IMR-90 (cell line): Measurements from ENCODE around the gene RABGGTA. TPM values are rescaled to one million over a fixed set of nuclear protein-coding genes. Genes with fewer than 3 reads are reported as not detected.
A peak's percentile ranks its signal among the peaks of the same experiment; 100 is the strongest.

Experiments
- ATAC-seq: fragments of 200-7000 bp; cut with Tn5 transposase; 2 replicates; pipeline ENCODE4 v1.9.1; 2020; ENCODE audit warnings: low read depth, mild to moderate bottlenecking, moderate library complexity
- BruUV-seq: library from RNA; stranded (reverse); fragments of 400-500 nt; replicated peaks from 2 replicates; lab custom pipeline; 2021; lab: Mats Ljungman, UMichigan
- CTCF ChIA-PET: fragments of 300-600 bp; formaldehyde crosslinking; extraction: SDS; loops from one replicate; lab custom pipeline; 2021; ENCODE audit warnings: antibody characterized with exemption; lab: Yijun Ruan, JAX
- POLR2A ChIA-PET: fragments of 300-600 bp; sonication (Branson Sonifier 250); formaldehyde crosslinking; loops from one replicate; lab custom pipeline; 2022; ENCODE audit warnings: antibody characterized with exemption; ENCODE audit not compliant: unreplicated experiment; lab: Charles Lee
- DNase-seq: peaks from one replicate; pipeline ENCODE4 v3.0.0; 2013
- H2AFZ ChIP-seq: replicated peaks from 2 replicates; pipeline ENCODE3; 2013; ENCODE audit warnings: low read length, mild to moderate bottlenecking; ENCODE audit not compliant: poor library complexity
- H2AK5ac ChIP-seq: 2 replicates; pipeline ENCODE4 v1.6.1; 2013; ENCODE audit warnings: low read depth, low read length, inconsistent platforms
- H2AK9ac ChIP-seq: replicated peaks from 2 replicates; pipeline ENCODE3; 2013; ENCODE audit warnings: mild to moderate bottlenecking, low read depth, low read length, moderate library complexity; ENCODE audit not compliant: poor library complexity
- H2BK120ac ChIP-seq: 2 replicates; pipeline ENCODE4 v1.6.1; 2013; ENCODE audit warnings: low read depth, low read length, inconsistent platforms
- H2BK15ac ChIP-seq: 3 replicates; pipeline ENCODE4 v1.6.1; 2013; ENCODE audit warnings: low read depth, low read length, inconsistent platforms
- H2BK20ac ChIP-seq: 2 replicates; pipeline ENCODE4 v1.6.1; 2013; ENCODE audit warnings: low read depth, mild to moderate bottlenecking, inconsistent platforms, low read length, moderate library complexity
- H2BK5ac ChIP-seq: 2 replicates; pipeline ENCODE4 v1.6.1; 2013; ENCODE audit warnings: mild to moderate bottlenecking, low read depth, low read length, inconsistent platforms; ENCODE audit not compliant: poor library complexity, severe bottlenecking
- H3K14ac ChIP-seq: replicated peaks from 2 replicates; pipeline ENCODE4 v1.6.1; 2013; ENCODE audit warnings: low read depth, low read length, inconsistent platforms
- H3K18ac ChIP-seq: 2 replicates; pipeline ENCODE4 v1.6.1; 2013; ENCODE audit warnings: low read depth, low read length, control low read depth
- H3K23ac ChIP-seq: 2 replicates; pipeline ENCODE4 v1.6.1; 2013; ENCODE audit warnings: low read depth, low read length, inconsistent platforms
- H3K27ac ChIP-seq: 2 replicates; pipeline ENCODE4 v1.5.1; 2013; ENCODE audit warnings: mild to moderate bottlenecking, control low read depth, low read length; ENCODE audit not compliant: insufficient read depth
- H3K27me3 ChIP-seq: 2 replicates; pipeline ENCODE4 v1.6.1; 2013; ENCODE audit warnings: low read length; ENCODE audit not compliant: control insufficient read depth, insufficient read depth
- H3K36me3 ChIP-seq: 2 replicates; pipeline ENCODE4 v1.6.1; 2013; ENCODE audit warnings: low read length, mixed read lengths; ENCODE audit not compliant: control insufficient read depth, insufficient read depth
- H3K4ac ChIP-seq: 2 replicates; pipeline ENCODE4 v1.6.1; 2013; ENCODE audit warnings: low read depth, low read length, inconsistent platforms
- H3K4me1 ChIP-seq: 2 replicates; pipeline ENCODE4 v1.6.1; 2013; ENCODE audit warnings: low read length, mixed read lengths; ENCODE audit not compliant: control insufficient read depth, insufficient read depth
- H3K4me2 ChIP-seq: 2 replicates; pipeline ENCODE4 v1.6.1; 2013; ENCODE audit warnings: low read depth, mild to moderate bottlenecking, control low read depth, low read length, moderate library complexity
- H3K4me3 ChIP-seq: 2 replicates; pipeline ENCODE4 v1.5.1; 2013; ENCODE audit warnings: low read depth, mild to moderate bottlenecking, control low read depth, low read length, moderate library complexity; ENCODE audit not compliant: insufficient read depth
- H3K56ac ChIP-seq: 2 replicates; pipeline ENCODE4 v1.6.1; 2013; ENCODE audit warnings: low read length, inconsistent platforms; ENCODE audit not compliant: insufficient read depth; ENCODE audit errors: extremely low read depth
- H3K79me1 ChIP-seq, 2 experiments: 2 replicates each; pipeline ENCODE4 v1.6.1; 2013; ENCODE audit warnings: low read length in 2 of 2, inconsistent platforms in 1 of 2, low read depth in 1 of 2
- H3K9ac ChIP-seq: 2 replicates; pipeline ENCODE4 v1.6.1; 2013; ENCODE audit warnings: low read depth, low read length, control low read depth
- H3K9me1 ChIP-seq: 2 replicates; pipeline ENCODE4 v1.6.1; 2013; ENCODE audit warnings: low read length, inconsistent platforms; ENCODE audit not compliant: insufficient read depth
- H3K9me3 ChIP-seq: 2 replicates; pipeline ENCODE4 v1.6.1; 2013; ENCODE audit warnings: low read length; ENCODE audit not compliant: control insufficient read depth, insufficient read depth
- H4K20me1 ChIP-seq: 2 replicates; pipeline ENCODE4 v1.6.1; 2013; ENCODE audit warnings: low read length, inconsistent platforms; ENCODE audit not compliant: insufficient read depth
- H4K5ac ChIP-seq: 2 replicates; pipeline ENCODE4 v1.6.1; 2013; ENCODE audit warnings: mild to moderate bottlenecking, low read depth, low read length, control low read depth
- H4K8ac ChIP-seq, 2 experiments: 2 replicates each; pipeline ENCODE4 v1.6.1; 2013; ENCODE audit warnings: low read depth in 2 of 2, low read length in 2 of 2, control low read depth in 1 of 2, inconsistent platforms in 1 of 2
- H4K91ac ChIP-seq: 2 replicates; pipeline ENCODE4 v1.6.1; 2013; ENCODE audit warnings: low read depth, low read length, inconsistent platforms; ENCODE audit not compliant: insufficient read depth
- MAFK ChIP-seq: IDR thresholded peaks from 2 replicates; pipeline ENCODE4 v1.6.1; 2012; ENCODE audit warnings: low read depth, low read length, improper control_type of control experiment
- MAZ ChIP-seq: IDR thresholded peaks from 2 replicates; pipeline ENCODE4 v1.6.1; 2012; ENCODE audit warnings: low read depth, mild to moderate bottlenecking, low read length, improper control_type of control experiment, moderate library complexity, borderline replicate concordance
- MXI1 ChIP-seq: IDR thresholded peaks from 2 replicates; pipeline ENCODE4 v1.6.1; 2012; ENCODE audit warnings: low read depth, mild to moderate bottlenecking, low read length, moderate library complexity, borderline replicate concordance
- WGBS, 2 experiments: methylation state at CpG; one replicate each; pipeline versions ENCODE4 v1.1.5 to v1.1.7; 2013; ENCODE audit warnings: missing lambda C conversion rate in 2 of 2; ENCODE audit not compliant: insufficient read length in 1 of 2; ENCODE audit errors: extremely low coverage in 2 of 2; 5-methylcytosine and 5-hydroxymethylcytosine counted together
- dilution Hi-C: fragments of 300-500 bp; cut with HindIII; formaldehyde crosslinking; loops from one replicate; pipeline ENCODE4 v1.14.3; 2018; ENCODE audit warnings: low sequenced_read_pairs; ENCODE audit not compliant: unreplicated experiment
- in situ Hi-C: fragments of 300-500 bp; cut with MboI; formaldehyde crosslinking; loops from 3 replicates; pipeline ENCODE4 v1.14.3; 2019; ENCODE audit warnings: low sequenced_read_pairs, inconsistent platforms, mixed read lengths
- intact Hi-C: fragments of 100-400 bp; cut with micrococcal nuclease; formaldehyde crosslinking; loops from 2 replicates; pipeline ENCODE4 v1.10.0; 2022
- polyA plus RNA-seq, 3 experiments: library from polyadenylated mRNA; depleted of rRNA; stranded (reverse); fragments of >200 nt; gene quantifications; 2 replicates each; pipeline ENCODE4 v1.2.3, GENCODE V29; 2012; ENCODE audit warnings: low replicate concordance in 1 of 3
- total RNA-seq: library from RNA; depleted of rRNA; stranded (reverse); fragments of >200 nt; gene quantifications from 2 replicates; pipeline ENCODE4 v1.2.3, GENCODE V29; 2012

Gene RABGGTA
- total and polyA plus RNA-seq, 2 of the 4 experiments (the other 2 are of a cell fraction): 25.6 to 55.6 TPM

GRCh38 chr14:24272467-24272866, 1.1 kb upstream of the RABGGTA start:
- H2BK120ac ChIP-seq: no peak overlapping the region
- H3K4me2 ChIP-seq: no peak overlapping the region
- H3K9me1 ChIP-seq: peaks cover 5% of the 10 kb centered on the region; the same call in 1 of the 2 replicates
- CTCF ChIA-PET: interaction anchor here (0.6 to 0.8 kb wide), 2 partner anchors 21 to 29 kb away, joined by 3 to 4 read pairs; no protein-coding TSS in a partner anchor
- H2AK9ac ChIP-seq: no peak overlapping the region
- no peak for DNase-seq
- H2BK20ac ChIP-seq: no peak overlapping the region
- peaks cover 12 to 30% of the 10 kb centered on the region in 2 experiments for H3K79me1 ChIP-seq
- H3K27ac ChIP-seq: no peak overlapping the region
- in situ Hi-C loops: no loop called here
- no peak overlapping the region for H4K91ac ChIP-seq
- H3K9me3 ChIP-seq: no peaks in the 10 kb centered on the region
- intact Hi-C loops: no loop called here
- no peak overlapping the region for H3K23ac ChIP-seq
- H3K56ac ChIP-seq: no peak overlapping the region
- H4K5ac ChIP-seq: no peak overlapping the region
- no peak for ATAC-seq
- H3K27me3 ChIP-seq: no peaks in the 10 kb centered on the region
- peaks cover 12% of the 10 kb centered on the region for H3K36me3 ChIP-seq
- H2AFZ ChIP-seq: no peak overlapping the region
- peaks cover 5% of the 10 kb centered on the region; the same call in 1 of the 2 replicates for H3K4me1 ChIP-seq
- H4K20me1 ChIP-seq: no peaks in the 10 kb centered on the region
- no peak overlapping the region for H2AK5ac ChIP-seq
- BruUV-seq: TSS peak; percentile 50
- dilution Hi-C loops: no loop called here
- H3K18ac ChIP-seq: no peak overlapping the region
- no peak overlapping the region for H3K14ac ChIP-seq
- peak overlapping the region in 1 of 2 experiments; percentile 45; a peak in 2 of 4 replicates for H4K8ac ChIP-seq
- POLR2A ChIA-PET: no interaction called here
- TF ChIP-seq MAZ (no peak), MAFK (peak; percentile 81), MXI1 (no peak)
- no peak overlapping the region for H2BK5ac ChIP-seq
- H2BK15ac ChIP-seq: no peak overlapping the region
- no peak overlapping the region for H3K4ac ChIP-seq
- H3K4me3 ChIP-seq: no peak overlapping the region
- H3K9ac ChIP-seq: no peak overlapping the region
- 100% methylated on average over 1 of the region's 2 CpGs; no CpG with 5 or more reads in 1 of the 2 experiments for WGBS, 2 experiments
